ENCODE results near the gene KLK3. TPM values are rescaled to one million over a fixed set of nuclear protein-coding genes. Genes with fewer than 3 reads are reported as not detected.

The KLK3 gene
- total and polyA plus RNA-seq, 7 donors = 1.8 to 4.2 (median 3.0) TPM; not detected in 4

DNA sequence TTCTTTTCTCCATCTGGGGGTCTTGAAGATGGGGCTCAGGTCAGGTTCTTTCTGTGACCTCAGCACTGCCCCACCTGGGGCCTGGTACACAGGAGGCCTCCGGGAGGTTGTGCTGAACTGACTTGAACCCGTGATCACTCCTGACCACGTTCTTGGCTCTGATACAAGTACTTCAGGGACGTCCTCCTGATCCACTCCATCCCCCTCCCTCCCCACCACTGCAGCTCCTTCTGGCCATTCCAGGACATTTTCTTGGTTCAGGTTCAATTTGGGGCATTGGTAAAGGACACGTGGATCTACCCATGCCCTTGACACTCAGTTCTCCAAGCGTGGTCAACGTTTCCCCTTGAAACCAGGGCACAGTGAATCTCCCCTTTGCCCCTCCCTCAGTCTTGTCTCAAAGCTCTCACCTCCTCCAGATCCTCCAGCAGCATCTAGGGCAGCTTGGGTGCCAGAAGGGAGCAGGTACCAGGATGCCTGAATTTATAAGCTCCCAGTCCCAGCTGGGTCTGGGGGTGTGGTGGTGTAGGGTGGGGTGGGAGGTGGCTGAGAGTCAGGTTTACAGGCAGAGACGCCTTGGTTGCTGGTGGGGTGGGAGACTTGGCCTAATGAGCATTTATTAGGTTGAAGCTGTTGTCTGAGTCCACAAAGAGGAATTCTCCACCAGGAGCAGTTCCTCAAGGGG, 21.5 kb upstream of the KLK3 start, which contains the start of gene KLK15:
Gene KLK15 (minus strand): TSS at position 458 of the 685 bp plus-strand sequence. CDS start 2,082 bp downstream, outside the sequence.
- Histone ChIP-seq H3K9me3 (no peaks in the 10 kb centered on the region), H3K4me3 (no peak within 1 kb of the TSS), H3K27ac (no peak within 1 kb of the TSS), H3K36me3 (no peaks in the 10 kb centered on the region), H3K27me3 (peaks cover 0 to 30% (median 21%) of the 10 kb centered on the region in 3 donors), H3K4me1 (peaks cover 0 to 14% (median 10%) of the 10 kb centered on the region in 4 donors)
- TF ChIP-seq POLR2AphosphoS5 (IDR thresholded peaks at IDR 0.05) = no peak
- 74 to 79% methylated on average over 8 of the region's 8 CpGs for WGBS, 2 donors
- intact Hi-C loops (cut with DNase I) = no loop called here
- DNase-seq = peak; percentile 39

DNA sequence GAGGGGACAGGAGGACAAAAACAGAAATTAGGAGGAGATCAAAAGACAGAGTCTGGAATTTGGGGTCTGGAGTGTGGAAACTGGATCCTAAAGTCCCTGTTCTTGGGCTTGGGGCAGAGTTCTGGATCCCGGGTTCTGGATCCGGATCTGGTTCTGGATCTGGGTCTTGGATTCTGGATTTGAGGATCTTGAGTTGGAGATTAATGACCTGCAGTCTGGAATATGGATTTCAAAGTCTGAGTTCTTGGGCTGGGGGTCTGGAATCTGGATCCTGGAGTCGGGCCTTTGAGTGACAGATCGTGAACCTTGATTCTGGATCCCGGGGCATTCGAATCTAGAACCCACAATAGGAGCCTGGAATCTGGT, 20.9 kb upstream of the KLK3 start:
- DNase-seq = no peak
- peaks cover 0 to 14% (median 10%) of the 10 kb centered on the region in 4 donors for H3K4me1 ChIP-seq
- no peak for TF ChIP-seq POLR2A (IDR thresholded peaks at IDR 0.05)
- TF ChIP-seq POLR2AphosphoS5 (IDR thresholded peaks at IDR 0.05) = no peak
- no peak for TF ChIP-seq EP300 (IDR thresholded peaks at IDR 0.05)
- TF ChIP-seq, protein P1, sequence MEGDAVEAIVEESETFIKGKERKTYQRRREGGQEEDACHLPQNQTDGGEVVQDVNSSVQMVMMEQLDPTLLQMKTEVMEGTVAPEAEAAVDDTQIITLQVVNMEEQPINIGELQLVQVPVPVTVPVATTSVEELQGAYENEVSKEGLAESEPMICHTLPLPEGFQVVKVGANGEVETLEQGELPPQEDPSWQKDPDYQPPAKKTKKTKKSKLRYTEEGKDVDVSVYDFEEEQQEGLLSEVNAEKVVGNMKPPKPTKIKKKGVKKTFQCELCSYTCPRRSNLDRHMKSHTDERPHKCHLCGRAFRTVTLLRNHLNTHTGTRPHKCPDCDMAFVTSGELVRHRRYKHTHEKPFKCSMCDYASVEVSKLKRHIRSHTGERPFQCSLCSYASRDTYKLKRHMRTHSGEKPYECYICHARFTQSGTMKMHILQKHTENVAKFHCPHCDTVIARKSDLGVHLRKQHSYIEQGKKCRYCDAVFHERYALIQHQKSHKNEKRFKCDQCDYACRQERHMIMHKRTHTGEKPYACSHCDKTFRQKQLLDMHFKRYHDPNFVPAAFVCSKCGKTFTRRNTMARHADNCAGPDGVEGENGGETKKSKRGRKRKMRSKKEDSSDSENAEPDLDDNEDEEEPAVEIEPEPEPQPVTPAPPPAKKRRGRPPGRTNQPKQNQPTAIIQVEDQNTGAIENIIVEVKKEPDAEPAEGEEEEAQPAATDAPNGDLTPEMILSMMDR (IDR thresholded peaks at IDR 0.05) = no peak
- H3K4me3 ChIP-seq = no peak overlapping the region
- intact Hi-C loops (cut with DNase I) = no loop called here
- no peaks in the 10 kb centered on the region for H3K9me3 ChIP-seq
- H3K36me3 ChIP-seq = no peaks in the 10 kb centered on the region
- H3K27ac ChIP-seq = no peak overlapping the region
- peaks cover 0 to 30% (median 25%) of the 10 kb centered on the region in 3 donors for H3K27me3 ChIP-seq
- 94 to 96% methylated on average over 6 of the region's 6 CpGs for WGBS, 2 donors

DNA sequence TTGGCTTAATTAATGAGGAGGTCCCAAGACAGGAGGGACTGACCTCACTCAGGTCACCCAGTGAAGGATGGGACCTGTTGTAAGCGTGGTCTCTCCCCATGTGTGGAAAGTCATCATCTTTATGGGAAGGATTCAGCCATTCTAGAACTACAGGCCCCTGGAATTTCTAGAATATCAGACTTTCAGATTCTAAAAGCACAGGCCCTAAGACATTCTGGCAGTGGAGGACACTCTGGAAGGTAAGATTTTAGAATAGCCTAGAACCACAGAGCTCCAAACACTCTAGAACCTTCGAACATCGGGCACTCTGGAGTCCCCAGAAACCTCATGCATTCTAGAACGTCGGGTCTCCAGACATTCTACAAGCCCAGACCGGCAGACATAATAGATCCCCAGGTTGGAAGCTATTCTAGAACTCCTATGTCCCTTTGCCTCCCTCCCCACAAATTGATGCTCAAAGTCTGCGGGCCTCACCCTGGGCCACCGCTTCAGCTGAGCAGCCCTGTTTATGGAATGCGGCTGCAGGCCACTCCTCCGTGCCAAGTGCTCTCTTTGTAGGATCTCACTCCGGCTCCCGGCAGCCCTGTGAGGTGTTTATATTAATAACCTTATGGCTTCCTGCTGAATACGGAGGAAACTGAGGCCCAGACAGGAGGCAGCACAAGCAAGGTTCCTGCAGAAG, 19.5 kb upstream of the KLK3 start:
- 14 to 30% methylated on average over 13 of the region's 13 CpGs for WGBS, 2 donors
- H3K27ac ChIP-seq = peak overlapping the region in 3 of 4 donors; percentile 5 to 59 (median 24)
- TF ChIP-seq, protein P1 (IDR thresholded peaks at IDR 0.05) = no peak
- TF ChIP-seq POLR2AphosphoS5 (IDR thresholded peaks at IDR 0.05) = no peak
- no peak for TF ChIP-seq EP300 (IDR thresholded peaks at IDR 0.05)
- no peak for TF ChIP-seq POLR2A (IDR thresholded peaks at IDR 0.05)
- intact Hi-C loops (cut with DNase I) = no loop called here
- H3K36me3 ChIP-seq = no peaks in the 10 kb centered on the region
- H3K4me3 ChIP-seq = peak overlapping the region; percentile 31 to 56 (median 49)
- no peak for DNase-seq
- H3K4me1 ChIP-seq = peaks cover 0 to 14% (median 10%) of the 10 kb centered on the region in 4 donors
- H3K27me3 ChIP-seq = peaks cover 0 to 30% (median 25%) of the 10 kb centered on the region in 3 donors
- H3K9me3 ChIP-seq = no peaks in the 10 kb centered on the region

DNA sequence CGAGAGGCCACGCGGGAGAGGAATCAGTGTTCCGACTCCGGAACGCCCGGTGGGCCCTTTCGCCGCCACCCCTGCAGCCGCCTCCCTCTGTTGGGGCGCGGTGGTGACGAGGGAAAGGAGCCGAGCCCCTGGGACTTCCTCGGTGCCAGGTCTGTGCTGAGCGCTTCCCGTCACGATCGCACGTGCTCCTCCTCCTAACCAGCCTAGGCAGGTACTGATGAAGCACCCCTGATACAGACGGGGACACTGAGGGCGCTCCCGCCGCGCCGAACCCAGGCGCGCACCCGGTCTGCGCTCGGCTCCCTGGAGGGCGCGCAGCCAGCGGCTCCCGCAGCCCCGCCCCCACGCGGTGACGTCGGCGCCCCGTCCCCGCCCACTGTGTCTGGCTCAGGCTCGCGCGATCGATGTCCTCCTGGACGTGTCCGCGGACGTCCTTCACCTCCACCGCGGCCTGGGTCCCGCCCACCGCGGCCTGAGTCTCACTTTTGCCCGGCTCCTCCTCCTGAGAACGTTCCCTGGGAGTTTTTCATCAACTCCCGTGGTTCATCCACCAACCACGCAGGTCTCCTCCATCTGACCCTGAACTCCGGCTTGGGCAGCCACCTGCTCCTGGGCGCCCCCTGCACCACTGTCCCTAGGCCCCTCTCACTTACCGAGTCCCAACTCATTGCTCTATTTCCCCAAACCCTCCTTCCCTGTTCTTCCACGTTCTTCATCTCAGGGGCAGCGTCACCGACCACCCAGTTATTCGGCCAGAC, 18.8 kb upstream of the KLK3 start:
- Histone ChIP-seq H3K36me3 (no peaks in the 10 kb centered on the region), H3K27ac (peak overlapping the region in 3 of 4 donors; percentile 5 to 59 (median 24)), H3K4me1 (peaks cover 0 to 14% (median 10%) of the 10 kb centered on the region in 4 donors), H3K4me3 (peak overlapping the region; percentile 31 to 56 (median 49)), H3K27me3 (peaks cover 0 to 25% (median 19%) of the 10 kb centered on the region in 3 donors), H3K9me3 (no peaks in the 10 kb centered on the region)
- intact Hi-C loops (cut with DNase I) = no loop called here
- 2 to 3% methylated on average over 67 of the region's 67 CpGs for WGBS, 2 donors
- TF ChIP-seq POLR2AphosphoS5 (IDR thresholded peaks at IDR 0.05) (peak in 2 of 4 donors; percentile 61 to 66), EP300 (IDR thresholded peaks at IDR 0.05) (no peak), POLR2A (IDR thresholded peaks at IDR 0.05) (peak in 1 of 2 donors; percentile 44)
- TF ChIP-seq, protein P1 (IDR thresholded peaks at IDR 0.05) = no peak
- peak; percentile 78 for DNase-seq

Data from sigmoid colon (tissue), 7 donors.